HG03575 (cell line): ENCODE data around the gene GNPTG.

Source experiments
- ATAC-seq: cut with Tn5 transposase; IDR thresholded peaks from one replicate; pipeline ENCODE4 v1.9.1; 2021; ENCODE audit not compliant: unreplicated experiment, insufficient number of reproducible peaks, low FRiP score; ENCODE audit errors: extremely low read depth

GNPTG gene

DNA sequence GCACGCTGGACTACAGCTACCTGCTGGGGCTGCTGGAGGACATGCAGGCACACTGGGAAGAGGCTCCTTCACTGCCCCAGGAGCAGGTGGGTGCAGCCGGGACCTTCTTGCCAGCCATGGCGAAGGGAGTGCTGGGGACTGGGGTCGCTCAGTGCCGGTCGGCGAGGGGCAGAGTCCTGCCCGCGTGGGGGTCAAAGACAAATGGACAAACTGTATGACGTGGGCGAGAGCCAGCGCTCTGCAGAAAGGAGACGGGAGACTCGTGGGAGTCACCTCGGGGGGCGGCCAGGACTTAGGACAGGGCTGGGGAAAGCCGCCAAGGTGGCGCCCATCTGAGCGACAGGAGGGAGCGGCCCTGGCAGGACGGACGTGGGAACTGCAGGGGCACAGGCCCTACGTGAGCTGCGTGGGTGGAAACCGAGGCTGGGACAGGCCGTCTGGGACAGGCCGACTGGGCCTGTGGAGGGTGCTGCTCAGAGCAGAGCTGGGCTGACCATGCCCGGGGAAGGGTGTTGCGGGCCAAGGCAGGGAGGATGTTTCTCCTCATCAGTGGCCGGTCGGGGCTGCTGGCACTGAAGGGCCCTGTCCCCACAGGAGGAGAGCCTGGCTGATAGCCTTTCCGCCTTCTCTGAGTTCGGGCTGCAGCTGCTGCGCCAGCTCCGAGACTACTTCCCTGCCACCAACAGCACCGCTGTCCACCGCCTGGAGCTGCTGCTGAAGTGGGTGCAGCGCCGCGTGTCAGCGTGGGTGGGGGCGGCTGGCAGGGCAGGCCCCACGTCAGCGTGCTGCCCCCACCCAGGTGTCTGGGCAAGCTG lies 8.1 kb upstream of the GNPTG start:
- ATAC-seq = no peak

DNA sequence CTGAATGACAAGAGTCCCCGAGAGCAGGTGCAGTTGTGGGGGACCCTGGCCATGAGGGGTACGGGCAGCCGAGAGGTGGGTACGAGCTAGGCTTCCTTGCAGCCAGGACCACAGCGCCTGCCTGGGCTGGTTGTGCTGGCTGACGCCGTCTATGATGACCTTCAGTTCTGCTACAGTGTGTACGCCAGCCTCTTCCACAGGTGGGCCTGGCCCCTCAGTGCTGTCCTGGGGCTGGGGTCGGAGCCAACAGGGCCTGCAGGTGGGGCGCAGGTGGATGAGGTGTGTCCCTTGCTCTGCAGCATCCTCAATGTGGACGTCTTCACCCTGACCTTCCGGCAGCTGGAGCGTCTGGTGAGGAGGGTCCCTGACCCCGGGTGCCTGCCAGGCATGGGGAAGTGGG lies 7.2 kb upstream of the GNPTG start:
- no peak for ATAC-seq

DNA sequence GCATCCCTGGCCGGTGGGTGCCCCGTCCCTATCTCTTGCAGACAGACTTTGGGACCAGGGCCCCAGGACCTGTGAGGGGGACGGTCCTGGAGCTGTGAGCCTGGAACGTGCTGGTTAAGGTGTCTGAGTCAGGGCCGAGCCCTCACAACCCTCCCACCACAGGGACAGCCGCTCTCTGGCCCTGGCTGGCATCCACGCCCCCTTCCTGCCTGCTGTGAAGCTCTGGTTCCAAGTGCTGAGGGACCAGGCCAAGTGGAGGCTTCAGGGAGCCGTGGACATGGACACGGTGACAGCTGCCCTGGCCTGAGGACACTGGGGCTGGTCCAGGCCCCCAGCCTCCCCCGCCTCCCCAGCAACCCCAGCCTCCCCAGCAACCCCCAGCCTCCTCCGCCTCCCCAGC lies 6.6 kb upstream of the GNPTG start:
- no peak for ATAC-seq

DNA sequence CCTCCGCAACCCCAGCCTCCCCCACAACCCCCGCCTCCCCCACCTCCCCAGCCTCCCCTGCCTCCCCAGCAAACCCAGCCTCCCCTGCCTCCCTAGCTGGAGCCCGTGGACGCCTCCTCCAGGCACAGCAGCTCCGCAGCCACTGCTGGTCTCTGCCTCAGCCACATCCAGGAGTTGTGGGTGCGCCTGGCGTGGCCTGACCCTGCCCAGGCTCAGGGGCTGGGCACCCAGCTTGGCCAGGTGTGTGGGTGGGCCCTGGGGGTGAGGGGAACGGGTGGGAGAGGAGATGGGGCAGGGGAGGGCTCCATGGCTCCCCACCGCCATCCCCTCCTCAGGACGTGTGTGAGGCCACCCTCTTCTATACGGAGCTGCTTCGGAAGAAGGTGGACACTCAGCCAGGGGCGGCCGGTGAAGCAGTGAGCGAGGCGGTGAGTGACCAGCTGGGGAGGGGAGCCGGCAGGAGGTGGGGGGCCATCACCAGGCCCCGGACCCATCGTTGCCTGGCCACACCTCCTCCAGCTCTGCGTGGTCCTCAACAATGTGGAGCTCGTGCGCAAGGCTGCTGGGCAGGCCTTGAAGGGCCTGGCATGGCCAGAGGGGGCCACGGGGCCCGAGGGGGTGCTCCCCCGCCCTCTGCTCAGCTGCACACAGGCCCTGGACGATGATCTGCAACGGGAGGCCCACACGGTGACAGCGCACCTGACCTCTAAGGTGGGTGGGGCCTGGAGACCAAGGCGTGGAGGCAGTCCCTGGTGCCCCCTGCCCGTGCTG lies 5.9 kb upstream of the GNPTG start:
- no peak for ATAC-seq

DNA sequence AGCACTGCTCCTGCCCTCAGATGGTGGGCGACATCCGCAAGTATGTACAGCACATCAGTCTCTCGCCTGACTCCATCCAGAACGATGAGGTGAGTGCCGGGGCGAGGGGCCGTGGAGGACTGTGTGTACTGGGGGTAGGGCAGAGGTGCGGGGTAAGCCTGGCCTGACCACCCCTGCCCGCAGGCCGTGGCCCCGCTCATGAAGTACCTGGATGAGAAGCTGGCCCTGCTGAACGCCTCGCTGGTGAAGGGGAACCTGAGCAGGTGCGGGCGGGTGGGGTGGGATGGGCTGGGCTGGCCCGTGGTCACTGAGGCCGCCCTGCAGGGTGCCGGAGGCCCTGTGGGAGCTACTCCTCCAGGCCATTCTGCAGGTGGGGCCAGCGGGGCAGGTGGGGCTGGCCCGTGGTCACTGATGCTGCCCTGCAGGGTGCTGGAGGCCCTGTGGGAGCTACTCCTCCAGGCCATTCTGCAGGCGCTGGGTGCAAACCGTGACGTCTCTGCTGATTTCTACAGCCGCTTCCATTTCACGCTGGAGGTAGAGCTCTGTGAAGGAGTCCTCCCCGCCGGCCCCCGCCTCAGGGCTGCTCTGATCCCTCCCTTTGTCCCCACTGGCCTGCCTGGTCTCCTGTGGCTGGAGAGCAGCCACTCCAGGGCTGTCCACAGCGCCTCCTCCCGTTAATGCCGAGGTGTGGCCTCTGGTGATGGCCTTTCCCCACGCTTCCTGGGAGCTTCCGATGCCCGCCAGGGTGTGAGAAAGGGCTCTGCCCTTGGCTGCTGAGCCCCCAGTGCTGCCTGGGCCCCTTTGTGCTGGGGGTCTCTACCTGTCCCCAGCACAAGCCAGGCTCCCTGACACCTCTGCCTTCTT lies 5.1 kb upstream of the GNPTG start:
- ATAC-seq = no peak

DNA sequence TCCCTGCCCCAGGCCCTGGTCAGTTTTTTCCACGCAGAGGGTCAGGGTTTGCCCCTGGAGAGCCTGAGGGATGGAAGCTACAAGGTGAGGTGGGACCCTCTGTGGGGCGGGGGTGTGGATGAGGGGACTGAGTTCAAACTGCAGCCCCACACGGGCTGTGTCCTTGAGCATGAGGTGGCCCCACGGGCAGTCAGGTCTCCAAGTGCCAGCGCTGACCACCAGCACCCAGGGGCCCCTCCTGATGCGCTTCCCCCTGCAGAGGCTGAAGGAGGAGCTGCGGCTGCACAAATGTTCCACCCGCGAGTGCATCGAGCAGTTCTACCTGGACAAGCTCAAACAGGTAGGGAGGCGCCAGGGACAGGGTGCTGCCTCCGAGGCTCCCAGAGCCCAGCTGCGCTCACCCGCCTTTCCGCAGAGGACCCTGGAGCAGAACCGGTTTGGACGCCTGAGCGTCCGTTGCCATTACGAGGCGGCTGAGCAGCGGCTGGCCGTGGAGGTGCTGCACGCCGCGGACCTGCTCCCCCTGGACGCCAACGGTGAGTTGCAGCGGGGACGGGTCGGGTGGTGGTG lies 4.4 kb upstream of the GNPTG start:
- ATAC-seq = no peak

DNA sequence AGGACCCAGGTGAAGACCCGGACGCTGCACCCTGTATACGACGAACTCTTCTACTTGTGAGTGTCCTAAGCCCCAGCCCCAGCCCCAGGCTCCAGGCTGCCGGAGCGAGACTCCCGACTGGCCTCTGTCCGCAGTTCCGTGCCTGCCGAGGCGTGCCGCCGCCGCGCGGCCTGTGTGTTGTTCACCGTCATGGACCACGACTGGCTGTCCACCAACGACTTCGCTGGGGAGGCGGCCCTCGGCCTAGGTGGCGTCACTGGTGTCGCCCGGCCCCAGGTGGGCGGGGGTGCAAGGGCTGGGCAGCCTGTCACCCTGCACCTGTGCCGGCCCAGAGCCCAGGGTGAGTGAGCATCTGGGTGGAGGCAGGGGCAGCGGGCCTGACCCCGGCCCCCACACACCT lies 3.8 kb upstream of the GNPTG start:
- no peak for ATAC-seq

DNA sequence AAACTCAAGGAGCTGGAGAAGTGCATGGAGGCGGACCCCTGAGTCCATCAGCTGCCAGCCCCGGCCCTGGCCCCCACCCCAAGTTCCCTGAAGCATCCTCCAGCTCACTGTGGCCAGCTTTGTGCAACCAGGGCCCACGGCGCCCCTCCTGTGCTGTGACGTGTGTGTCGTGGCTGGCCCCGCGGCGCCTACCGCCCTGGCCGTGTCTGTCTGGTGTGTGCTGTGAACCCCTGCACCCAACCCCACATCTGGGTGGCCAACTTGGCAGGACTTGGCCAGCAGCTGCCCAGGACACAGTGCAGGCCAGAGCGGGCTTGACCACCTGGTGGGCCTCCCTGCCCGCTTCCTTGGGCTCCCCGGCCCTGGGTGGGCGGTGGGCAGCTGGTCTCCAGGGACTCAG lies 3.3 kb upstream of the GNPTG start:
- no peak for ATAC-seq

DNA sequence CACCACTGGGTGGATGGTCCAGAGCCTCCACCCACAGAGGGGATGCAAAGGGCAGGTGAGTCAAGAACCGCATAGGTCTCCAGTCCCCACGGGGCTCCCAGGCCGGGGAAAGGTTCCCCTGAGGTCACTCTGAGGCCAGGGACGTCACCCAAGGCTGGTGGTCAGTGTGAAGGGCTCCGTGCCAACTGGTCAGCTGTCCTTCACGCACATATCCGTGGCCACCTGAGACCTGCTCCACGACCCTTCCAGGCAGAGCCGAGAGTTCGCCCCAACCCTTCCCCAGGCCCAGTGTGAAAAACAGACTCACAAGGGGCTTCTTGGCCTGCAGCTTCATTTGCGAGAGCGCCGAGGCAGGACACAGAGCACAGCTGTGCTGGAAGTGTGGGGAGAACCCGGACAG lies 2.8 kb upstream of the GNPTG start:
- ATAC-seq = no peak

DNA sequence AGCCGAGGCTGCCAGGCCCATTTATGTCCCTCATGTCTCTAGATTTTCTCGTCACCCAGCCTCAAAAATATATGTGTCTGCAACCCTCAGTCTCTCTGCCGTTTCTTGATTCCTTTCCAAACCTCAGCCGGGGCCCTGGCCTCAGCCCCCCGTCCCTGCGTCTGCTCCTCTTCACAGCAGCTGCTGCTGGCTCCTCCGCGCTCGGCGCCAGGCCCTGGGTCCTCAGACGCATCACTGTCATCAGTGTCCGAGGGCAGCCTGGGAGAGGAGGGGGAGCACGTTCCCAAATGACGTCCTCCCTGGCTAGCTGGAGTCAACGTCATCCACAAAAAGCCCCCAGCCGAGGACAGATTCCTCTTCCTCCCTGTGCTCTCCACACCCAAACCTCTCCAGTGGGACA lies 2.4 kb upstream of the GNPTG start:
- no peak for ATAC-seq

DNA sequence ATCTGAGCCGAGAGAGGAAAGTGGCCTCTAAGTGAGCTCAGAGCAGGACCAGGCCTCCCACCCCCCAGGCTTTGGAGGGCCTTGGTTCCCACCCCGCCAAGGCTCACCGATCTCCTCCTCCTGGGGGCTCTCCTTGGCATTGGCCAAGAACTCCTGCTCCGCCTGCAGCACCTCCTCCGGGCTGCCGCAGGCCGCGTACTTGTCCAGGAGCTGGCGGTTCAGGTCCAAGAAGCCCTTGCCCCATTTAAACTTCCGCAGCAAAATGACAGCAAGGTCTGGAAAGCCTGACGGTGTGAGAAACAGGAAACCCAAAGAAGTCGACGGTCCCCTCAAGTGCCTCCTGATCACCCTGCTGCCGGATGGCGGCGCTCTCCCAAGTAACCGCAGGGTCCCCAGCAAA lies 1.8 kb upstream of the GNPTG start:
- ATAC-seq = no peak

DNA sequence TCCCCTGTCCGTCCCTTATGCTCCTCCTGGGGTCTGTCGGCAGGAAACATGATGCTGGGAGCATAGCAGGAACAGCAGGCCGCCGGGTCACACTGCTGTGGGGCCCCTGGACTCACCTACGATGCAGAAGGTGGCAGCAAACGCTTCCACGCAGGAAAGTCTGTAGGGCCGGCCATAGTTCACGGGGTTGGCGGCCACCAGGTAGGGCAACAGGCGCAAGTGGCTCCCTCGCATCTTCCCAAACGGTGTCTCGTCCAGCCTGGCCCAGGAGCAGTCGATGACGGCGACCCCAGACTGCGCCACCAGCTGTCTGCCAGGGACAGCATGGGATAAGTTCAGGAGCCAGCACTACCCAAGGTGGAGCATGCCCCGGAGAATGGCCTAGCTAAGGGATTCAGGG lies 1.0 kb upstream of the GNPTG start:
- no peak for ATAC-seq

DNA sequence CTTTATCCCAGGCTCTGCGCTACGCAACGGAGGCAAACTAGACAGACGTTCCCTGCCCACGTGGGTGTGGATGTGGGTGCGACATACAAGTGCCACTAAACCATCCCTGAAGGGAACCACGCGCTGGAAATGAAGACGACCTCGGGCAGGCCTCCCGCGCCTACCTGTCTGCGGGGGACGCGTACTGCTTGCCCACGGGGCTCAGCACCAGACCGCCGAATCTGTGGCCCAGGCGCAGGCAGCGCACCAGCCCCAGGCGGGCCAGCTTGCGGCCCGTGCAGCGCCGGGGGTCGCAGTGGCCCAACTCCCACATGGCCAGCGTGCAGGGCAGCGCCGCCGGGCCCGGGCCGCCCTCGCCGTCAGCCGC lies 533 bp upstream of the GNPTG start:
- no peak for ATAC-seq

DNA sequence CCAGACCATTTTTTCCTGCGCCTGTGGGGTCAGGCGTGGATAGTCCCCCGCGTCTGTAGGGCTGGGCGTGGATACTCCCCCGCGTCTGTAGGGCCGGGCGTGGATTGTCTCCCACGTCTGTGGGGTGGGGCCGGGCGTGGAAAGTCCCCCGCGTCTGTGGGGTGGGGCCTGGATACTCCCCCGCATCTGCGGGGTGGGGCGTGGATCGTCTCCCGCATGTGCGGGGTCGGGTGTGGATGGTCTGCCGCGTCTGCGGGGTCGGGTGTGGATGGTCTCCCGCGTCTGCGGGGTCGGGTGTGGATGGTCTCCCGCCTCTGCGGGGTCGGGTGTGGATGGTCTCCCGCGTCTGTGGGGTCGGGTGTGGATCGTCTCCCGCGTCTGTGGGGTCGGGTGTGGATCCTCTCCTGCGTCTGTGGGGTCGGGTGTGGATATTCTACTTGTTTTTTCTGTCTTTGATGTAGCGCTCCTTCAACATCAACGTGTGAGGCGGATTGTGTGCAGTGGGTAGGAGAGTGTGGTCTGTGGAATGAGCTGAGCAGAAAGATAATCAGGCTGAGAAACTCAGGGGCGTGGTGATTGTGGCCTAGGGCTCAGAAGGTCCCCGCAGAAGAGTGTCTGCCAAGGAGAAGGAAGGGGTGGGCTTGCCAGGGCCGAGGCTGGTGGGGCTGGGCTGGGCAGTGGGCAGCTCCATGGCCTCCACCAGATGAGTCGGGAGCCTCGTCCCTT lies 3.2 kb downstream of the GNPTG start:
- no peak for ATAC-seq

DNA sequence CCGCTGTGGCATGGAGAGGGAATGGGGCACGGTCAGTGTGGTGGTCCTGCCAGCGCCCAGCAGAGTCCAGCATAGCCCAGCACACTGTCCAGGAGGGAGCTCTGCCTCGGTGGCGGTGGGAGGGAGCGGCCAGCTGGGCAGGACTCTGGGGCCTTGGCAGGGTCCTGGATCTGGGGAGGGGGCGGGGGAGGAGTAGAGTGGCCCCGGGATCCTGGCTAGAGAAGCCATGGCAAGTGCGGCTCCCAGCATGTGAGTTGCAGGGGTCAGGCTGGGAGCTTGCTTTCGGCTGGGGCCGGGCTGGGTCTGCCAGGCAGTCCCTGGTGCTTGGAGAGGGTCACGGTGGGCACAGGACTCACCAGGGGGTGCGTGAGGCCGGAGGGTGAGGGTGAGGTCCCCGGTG lies 3.9 kb downstream of the GNPTG start:
- no peak for ATAC-seq

DNA sequence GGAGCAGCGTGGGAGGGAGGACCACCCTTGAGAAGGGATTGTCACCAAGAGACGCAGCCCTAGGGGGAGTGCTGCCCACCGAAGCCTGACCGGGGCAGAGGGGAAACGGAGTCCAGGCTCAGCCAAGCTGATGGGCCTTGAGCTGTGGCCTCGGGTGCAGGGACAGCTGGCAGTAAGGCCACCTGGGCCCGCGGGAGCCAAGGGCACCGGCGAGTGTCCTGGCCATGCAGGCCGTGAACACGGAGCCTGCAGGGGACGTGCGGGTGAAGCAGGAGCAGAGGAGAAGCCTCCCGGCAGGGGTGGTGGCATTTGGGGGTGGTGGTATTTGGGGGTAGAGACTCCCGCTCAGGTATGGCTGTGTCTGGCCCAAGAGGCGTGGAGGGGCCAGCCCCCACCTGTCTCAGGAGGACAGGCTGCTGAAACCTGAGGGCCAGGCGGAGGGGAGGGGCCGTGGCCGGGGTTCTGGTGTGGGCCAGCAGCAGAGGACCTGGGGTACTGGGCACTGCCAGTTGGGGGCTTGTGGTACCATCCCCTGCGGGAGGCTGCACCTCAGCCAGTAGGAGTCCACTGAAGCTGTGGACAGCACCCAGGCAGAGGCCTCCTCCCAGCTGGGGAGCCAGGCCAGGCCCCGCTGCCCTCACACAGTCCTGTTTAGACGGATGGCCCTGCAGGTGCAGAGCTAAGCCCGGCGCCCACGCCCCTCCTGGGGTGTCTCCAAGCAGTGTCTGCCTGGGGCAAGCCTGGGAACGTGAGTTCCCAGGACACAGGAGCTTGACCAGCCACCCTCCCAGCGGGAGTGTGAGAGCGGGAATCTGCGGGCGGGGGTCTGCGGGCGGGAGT lies 4.5 kb downstream of the GNPTG start:
- no peak for ATAC-seq

DNA sequence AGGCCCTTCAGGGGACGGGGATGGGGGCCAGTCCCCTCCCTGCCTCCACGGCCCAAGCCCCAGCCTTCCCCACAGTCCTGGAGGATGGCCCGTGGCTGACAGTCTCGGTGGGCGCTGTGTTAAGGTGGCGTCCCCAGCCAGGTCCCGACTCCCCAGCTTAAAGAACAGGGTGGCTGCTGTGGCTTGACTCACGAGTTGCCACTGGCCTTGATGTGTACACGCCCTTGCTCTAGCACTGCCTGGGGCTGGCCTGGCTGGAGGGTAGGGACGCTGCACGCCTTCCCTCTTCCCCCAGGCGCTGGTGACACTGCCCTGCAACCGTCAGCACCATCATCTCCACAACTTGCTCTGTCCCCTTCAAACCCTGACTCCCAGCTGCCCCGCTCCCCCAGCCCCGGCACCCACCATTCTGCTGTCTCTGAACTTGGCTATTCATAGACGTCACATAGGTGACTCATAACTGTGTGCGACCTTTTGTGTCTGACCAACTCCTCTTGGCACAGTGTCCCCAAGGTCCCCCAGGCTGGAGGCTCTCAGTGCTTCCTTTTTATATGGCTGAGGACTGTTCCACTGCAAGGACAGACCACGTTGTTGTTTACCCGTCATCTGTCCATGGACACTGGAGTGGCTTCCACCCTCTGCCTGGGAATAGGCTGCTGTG lies 6.3 kb downstream of the GNPTG start:
- no peak for ATAC-seq
